WTC11 (cell line): ENCODE results near the gene DOCK8. TPM values are rescaled to one million over a fixed set of nuclear protein-coding genes. Genes with fewer than 3 reads are reported as not detected.
"Not testable (repeated sequence)": the region's sequence is repeated elsewhere in the genome, so short reads cannot be mapped to it uniquely, and the experiment has no call there.

Experiments
- ATAC-seq: fragments of 200-7000 bp; cut with Tn5 transposase; 2 replicates; pipeline ENCODE4 v1.10.0; 2021; ENCODE audit warnings: mild to moderate bottlenecking, moderate library complexity
- CTCF ChIA-PET: fragments of 300-600 bp; sonication (Branson Sonifier 250); formaldehyde crosslinking; loops from one replicate; lab custom pipeline; 2021; ENCODE audit warnings: antibody characterized with exemption; lab: Charles Lee
- POLR2A ChIA-PET: fragments of 350-600 bp; sonication (Branson Sonifier 250); formaldehyde crosslinking; loops from one replicate; lab custom pipeline; 2021; ENCODE audit warnings: antibody characterized with exemption; lab: Charles Lee
- DNase-seq: peaks from one replicate; pipeline ENCODE4 v3.0.0; 2021; ENCODE audit warnings: low spot score
- H3K27ac Mint-ChIP-seq: 2 replicates; pipeline ENCODE4 v1.8.0; 2021; ENCODE audit warnings: mixed read lengths
- H3K27me3 Mint-ChIP-seq: 2 replicates; pipeline ENCODE4 v1.8.0; 2021; ENCODE audit warnings: low read depth, mild to moderate bottlenecking, moderate library complexity, mixed read lengths
- H3K36me3 Mint-ChIP-seq: 2 replicates; pipeline ENCODE4 v1.8.0; 2021; ENCODE audit warnings: mixed read lengths
- H3K4me1 Mint-ChIP-seq: 2 replicates; pipeline ENCODE4 v1.8.0; 2022; ENCODE audit warnings: mixed read lengths
- H3K4me3 Mint-ChIP-seq: 2 replicates; pipeline ENCODE4 v1.8.0; 2021; ENCODE audit warnings: mild to moderate bottlenecking, moderate library complexity, mixed read lengths
- H3K9me3 Mint-ChIP-seq: 2 replicates; pipeline ENCODE4 v1.8.0; 2021; ENCODE audit warnings: mixed read lengths
- AFF4 ChIP-seq: sonication (generic); formaldehyde crosslinking; IDR thresholded peaks from 2 replicates; pipeline ENCODE4 v1.8.1; 2023; ENCODE audit warnings: mild to moderate bottlenecking, missing genetic modification reagents, borderline replicate concordance
- ATF3 ChIP-seq: sonication (generic); formaldehyde crosslinking; conservative IDR thresholded peaks from 2 replicates; pipeline ENCODE4 v1.8.1; 2022; ENCODE audit warnings: mild to moderate bottlenecking, missing genetic modification reagents
- CREM ChIP-seq: sonication (generic); formaldehyde crosslinking; IDR thresholded peaks from 2 replicates; pipeline ENCODE4 v1.8.1; 2022; ENCODE audit warnings: mild to moderate bottlenecking, missing genetic modification reagents, moderate library complexity
- E2F4 ChIP-seq: sonication (generic); formaldehyde crosslinking; IDR thresholded peaks from 2 replicates; pipeline ENCODE4 v1.8.1; 2022; ENCODE audit warnings: low read depth, mild to moderate bottlenecking, moderate library complexity, missing genetic modification reagents, borderline replicate concordance
- ELF4 ChIP-seq: sonication (generic); formaldehyde crosslinking; IDR thresholded peaks from 2 replicates; pipeline ENCODE4 v1.8.1; 2022; ENCODE audit warnings: low read depth, mild to moderate bottlenecking, moderate library complexity, missing genetic modification reagents
- EMX1 ChIP-seq: fragments of 250-450 bp; sonication (Bioruptor Pico); IDR thresholded peaks from 2 replicates; pipeline ENCODE4 v1.8.0; 2021; ENCODE audit warnings: mild to moderate bottlenecking
- ERG ChIP-seq: fragments of 250-450 bp; sonication (Bioruptor Pico); IDR thresholded peaks from 2 replicates; pipeline ENCODE4 v1.8.0; 2021; ENCODE audit warnings: mild to moderate bottlenecking
- MXD4 ChIP-seq: fragments of 250-450 bp; sonication (Bioruptor Pico); IDR thresholded peaks from 2 replicates; pipeline ENCODE4 v1.8.0; 2021; ENCODE audit warnings: mild to moderate bottlenecking, moderate library complexity, borderline replicate concordance
- PREB ChIP-seq: sonication (generic); formaldehyde crosslinking; IDR thresholded peaks from 2 replicates; pipeline ENCODE4 v1.8.1; 2022; ENCODE audit warnings: mild to moderate bottlenecking, missing genetic modification reagents, moderate library complexity, borderline replicate concordance
- SP1 ChIP-seq: sonication (generic); formaldehyde crosslinking; conservative IDR thresholded peaks from 2 replicates; pipeline ENCODE4 v1.8.1; 2022; ENCODE audit warnings: missing genetic modification reagents
- TEAD4 ChIP-seq: sonication (generic); formaldehyde crosslinking; IDR thresholded peaks from 2 replicates; pipeline ENCODE4 v1.8.0; 2022; ENCODE audit warnings: mild to moderate bottlenecking, missing genetic modification reagents
- USF2 ChIP-seq: sonication (generic); formaldehyde crosslinking; IDR thresholded peaks from 2 replicates; pipeline ENCODE4 v1.8.1; 2023; ENCODE audit warnings: mild to moderate bottlenecking, missing genetic modification reagents, moderate library complexity
- ZNF138 ChIP-seq: sonication (generic); formaldehyde crosslinking; conservative IDR thresholded peaks from 2 replicates; pipeline ENCODE4 v1.8.1; 2022; ENCODE audit warnings: mild to moderate bottlenecking, moderate library complexity, missing genetic modification reagents
- ZNF396 ChIP-seq: fragments of 250-450 bp; sonication (Bioruptor Pico); IDR thresholded peaks from 2 replicates; pipeline ENCODE4 v1.8.0; 2021; ENCODE audit warnings: mild to moderate bottlenecking, moderate library complexity, borderline replicate concordance
- total RNA-seq: library from RNA; stranded (reverse); gene quantifications from 3 replicates; pipeline ENCODE4 v1.2.3, GENCODE V29; 2021

The DOCK8 gene
- total RNA-seq, 1 experiment from 2014 or later: 3.2 TPM

- Mint-ChIP-seq H3K36me3 (peaks cover 6% of the 10 kb centered on the region; the same call in 1 of the 2 replicates), H3K27ac (no peak overlapping the region), H3K4me1 (peaks cover 29% of the 10 kb centered on the region), H3K4me3 (no peak overlapping the region)
- POLR2A ChIA-PET: no interaction called here
- no peak for ATAC-seq
- no peak for TF ChIP-seq USF2
- TF ChIP-seq TEAD4 (CRISPR knock-in tag): no peak
- no peak for TF ChIP-seq ATF3 (CRISPR knock-in tag)
- TF ChIP-seq PREB: no peak
- no peak for TF ChIP-seq ZNF396 (CRISPR knock-in tag)
- TF ChIP-seq EMX1 (CRISPR knock-in tag): no peak
- TF ChIP-seq, all 79 proteins: peak for 0
- no peak for DNase-seq
- CTCF ChIA-PET: no interaction called here
- peaks cover 3% of the 10 kb centered on the region; the same call in 1 of the 2 replicates for H3K9me3 Mint-ChIP-seq
- H3K27me3 Mint-ChIP-seq: no peaks in the 10 kb centered on the region
These were observed 190.7 kb downstream of the DOCK8 start for GRCh38 chr9:405341-405740.

- POLR2A ChIA-PET: no interaction called here
- Mint-ChIP-seq H3K4me1 (peaks cover 29% of the 10 kb centered on the region), H3K9me3 (peaks cover 3% of the 10 kb centered on the region; the same call in 1 of the 2 replicates), H3K36me3 (no peaks in the 10 kb centered on the region), H3K4me3 (no peak overlapping the region), H3K27me3 (no peaks in the 10 kb centered on the region), H3K27ac (no peak overlapping the region)
- DNase-seq: no peak
- TF ChIP-seq ELF4 (CRISPR knock-in tag) (no peak), SP1 (CRISPR knock-in tag) (no peak), ERG (CRISPR knock-in tag) (no peak), CREM (CRISPR knock-in tag) (no peak), ZNF138 (CRISPR knock-in tag) (no peak), E2F4 (CRISPR knock-in tag) (no peak), MXD4 (CRISPR knock-in tag) (no peak), AFF4 (CRISPR knock-in tag) (no peak)
- no peak for ATAC-seq
- CTCF ChIA-PET: interaction anchor here (1.2 kb wide), 1 partner anchor 357 kb away, joined by 3 read pairs; no protein-coding TSS in a partner anchor
These were observed 192.4 kb downstream of the DOCK8 start for GRCh38 chr9:406886-407654.

- POLR2A ChIA-PET, DNase-seq, H3K36me3 Mint-ChIP-seq, H3K27me3 Mint-ChIP-seq, H3K9me3 Mint-ChIP-seq, H3K27ac Mint-ChIP-seq, H3K4me3 Mint-ChIP-seq, ATAC-seq: not testable (repeated sequence)
- CTCF ChIA-PET: interaction anchor here (0.6 kb wide), 1 partner anchor 595 kb away, joined by 3 read pairs; no protein-coding TSS in a partner anchor
- H3K4me1 Mint-ChIP-seq: peaks cover 21% of the 10 kb centered on the region
These were observed 195.0 kb downstream of the DOCK8 start for GRCh38 chr9:409655-410054.
